Measurements from ENCODE around the gene GNG13.

DNA sequence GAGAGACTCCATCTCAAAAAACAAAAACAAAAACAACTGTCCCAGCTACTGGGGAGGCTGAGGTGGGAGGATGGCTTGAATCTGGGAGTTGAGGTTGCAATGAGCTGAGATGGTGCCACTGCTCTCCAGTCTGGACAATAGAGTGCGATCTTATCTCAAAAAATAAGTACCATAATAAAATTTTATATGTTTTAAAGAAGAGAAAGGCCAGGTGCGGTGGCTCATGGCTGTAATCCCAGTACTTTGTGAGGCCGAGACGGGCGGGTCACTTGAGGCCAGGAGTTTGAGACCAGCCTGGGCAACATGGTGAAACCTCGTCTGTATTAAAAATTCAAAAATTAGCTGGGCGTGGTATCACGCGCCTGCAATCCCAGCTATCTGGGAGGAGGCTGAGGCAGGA lies 23.7 kb downstream of the GNG13 start:
- TF ChIP-seq, protein P1, sequence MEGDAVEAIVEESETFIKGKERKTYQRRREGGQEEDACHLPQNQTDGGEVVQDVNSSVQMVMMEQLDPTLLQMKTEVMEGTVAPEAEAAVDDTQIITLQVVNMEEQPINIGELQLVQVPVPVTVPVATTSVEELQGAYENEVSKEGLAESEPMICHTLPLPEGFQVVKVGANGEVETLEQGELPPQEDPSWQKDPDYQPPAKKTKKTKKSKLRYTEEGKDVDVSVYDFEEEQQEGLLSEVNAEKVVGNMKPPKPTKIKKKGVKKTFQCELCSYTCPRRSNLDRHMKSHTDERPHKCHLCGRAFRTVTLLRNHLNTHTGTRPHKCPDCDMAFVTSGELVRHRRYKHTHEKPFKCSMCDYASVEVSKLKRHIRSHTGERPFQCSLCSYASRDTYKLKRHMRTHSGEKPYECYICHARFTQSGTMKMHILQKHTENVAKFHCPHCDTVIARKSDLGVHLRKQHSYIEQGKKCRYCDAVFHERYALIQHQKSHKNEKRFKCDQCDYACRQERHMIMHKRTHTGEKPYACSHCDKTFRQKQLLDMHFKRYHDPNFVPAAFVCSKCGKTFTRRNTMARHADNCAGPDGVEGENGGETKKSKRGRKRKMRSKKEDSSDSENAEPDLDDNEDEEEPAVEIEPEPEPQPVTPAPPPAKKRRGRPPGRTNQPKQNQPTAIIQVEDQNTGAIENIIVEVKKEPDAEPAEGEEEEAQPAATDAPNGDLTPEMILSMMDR (IDR thresholded peaks at IDR 0.05; ENCODE audit: insufficient read depth, low read length) = no peak
- TF ChIP-seq GABPA (IDR thresholded peaks at IDR 0.05; ENCODE audit: low read depth) = no peak
- no peak for TF ChIP-seq POLR2AphosphoS5 (IDR thresholded peaks at IDR 0.05; ENCODE audit: low read depth)
- TF ChIP-seq, protein P2, sequence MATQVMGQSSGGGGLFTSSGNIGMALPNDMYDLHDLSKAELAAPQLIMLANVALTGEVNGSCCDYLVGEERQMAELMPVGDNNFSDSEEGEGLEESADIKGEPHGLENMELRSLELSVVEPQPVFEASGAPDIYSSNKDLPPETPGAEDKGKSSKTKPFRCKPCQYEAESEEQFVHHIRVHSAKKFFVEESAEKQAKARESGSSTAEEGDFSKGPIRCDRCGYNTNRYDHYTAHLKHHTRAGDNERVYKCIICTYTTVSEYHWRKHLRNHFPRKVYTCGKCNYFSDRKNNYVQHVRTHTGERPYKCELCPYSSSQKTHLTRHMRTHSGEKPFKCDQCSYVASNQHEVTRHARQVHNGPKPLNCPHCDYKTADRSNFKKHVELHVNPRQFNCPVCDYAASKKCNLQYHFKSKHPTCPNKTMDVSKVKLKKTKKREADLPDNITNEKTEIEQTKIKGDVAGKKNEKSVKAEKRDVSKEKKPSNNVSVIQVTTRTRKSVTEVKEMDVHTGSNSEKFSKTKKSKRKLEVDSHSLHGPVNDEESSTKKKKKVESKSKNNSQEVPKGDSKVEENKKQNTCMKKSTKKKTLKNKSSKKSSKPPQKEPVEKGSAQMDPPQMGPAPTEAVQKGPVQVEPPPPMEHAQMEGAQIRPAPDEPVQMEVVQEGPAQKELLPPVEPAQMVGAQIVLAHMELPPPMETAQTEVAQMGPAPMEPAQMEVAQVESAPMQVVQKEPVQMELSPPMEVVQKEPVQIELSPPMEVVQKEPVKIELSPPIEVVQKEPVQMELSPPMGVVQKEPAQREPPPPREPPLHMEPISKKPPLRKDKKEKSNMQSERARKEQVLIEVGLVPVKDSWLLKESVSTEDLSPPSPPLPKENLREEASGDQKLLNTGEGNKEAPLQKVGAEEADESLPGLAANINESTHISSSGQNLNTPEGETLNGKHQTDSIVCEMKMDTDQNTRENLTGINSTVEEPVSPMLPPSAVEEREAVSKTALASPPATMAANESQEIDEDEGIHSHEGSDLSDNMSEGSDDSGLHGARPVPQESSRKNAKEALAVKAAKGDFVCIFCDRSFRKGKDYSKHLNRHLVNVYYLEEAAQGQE (IDR thresholded peaks at IDR 0.05; ENCODE audit: insufficient replicate concordance, low read depth) = no peak

Measured in HL-60 (cell line).